KBM-7 (cell line): ENCODE measurements around the gene KLHL2.
"Not testable (repeated sequence)": the region's sequence is repeated elsewhere in the genome, so short reads cannot be mapped to it uniquely, and the experiment has no call there.

Experiments used
- DNase-seq: peaks from one replicate; pipeline ENCODE4 v3.0.0-alpha.2; 2015
- in situ Hi-C: fragments of 300-500 bp; cut with MboI; formaldehyde crosslinking; loops from 2 replicates; pipeline ENCODE4 v1.14.3; 2020; ENCODE audit warnings: low sequenced_read_pairs, low pct_unique_long_range_greater_than_20kb, mixed read lengths

KLHL2 gene, protein sequence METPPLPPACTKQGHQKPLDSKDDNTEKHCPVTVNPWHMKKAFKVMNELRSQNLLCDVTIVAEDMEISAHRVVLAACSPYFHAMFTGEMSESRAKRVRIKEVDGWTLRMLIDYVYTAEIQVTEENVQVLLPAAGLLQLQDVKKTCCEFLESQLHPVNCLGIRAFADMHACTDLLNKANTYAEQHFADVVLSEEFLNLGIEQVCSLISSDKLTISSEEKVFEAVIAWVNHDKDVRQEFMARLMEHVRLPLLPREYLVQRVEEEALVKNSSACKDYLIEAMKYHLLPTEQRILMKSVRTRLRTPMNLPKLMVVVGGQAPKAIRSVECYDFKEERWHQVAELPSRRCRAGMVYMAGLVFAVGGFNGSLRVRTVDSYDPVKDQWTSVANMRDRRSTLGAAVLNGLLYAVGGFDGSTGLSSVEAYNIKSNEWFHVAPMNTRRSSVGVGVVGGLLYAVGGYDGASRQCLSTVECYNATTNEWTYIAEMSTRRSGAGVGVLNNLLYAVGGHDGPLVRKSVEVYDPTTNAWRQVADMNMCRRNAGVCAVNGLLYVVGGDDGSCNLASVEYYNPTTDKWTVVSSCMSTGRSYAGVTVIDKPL

DNA sequence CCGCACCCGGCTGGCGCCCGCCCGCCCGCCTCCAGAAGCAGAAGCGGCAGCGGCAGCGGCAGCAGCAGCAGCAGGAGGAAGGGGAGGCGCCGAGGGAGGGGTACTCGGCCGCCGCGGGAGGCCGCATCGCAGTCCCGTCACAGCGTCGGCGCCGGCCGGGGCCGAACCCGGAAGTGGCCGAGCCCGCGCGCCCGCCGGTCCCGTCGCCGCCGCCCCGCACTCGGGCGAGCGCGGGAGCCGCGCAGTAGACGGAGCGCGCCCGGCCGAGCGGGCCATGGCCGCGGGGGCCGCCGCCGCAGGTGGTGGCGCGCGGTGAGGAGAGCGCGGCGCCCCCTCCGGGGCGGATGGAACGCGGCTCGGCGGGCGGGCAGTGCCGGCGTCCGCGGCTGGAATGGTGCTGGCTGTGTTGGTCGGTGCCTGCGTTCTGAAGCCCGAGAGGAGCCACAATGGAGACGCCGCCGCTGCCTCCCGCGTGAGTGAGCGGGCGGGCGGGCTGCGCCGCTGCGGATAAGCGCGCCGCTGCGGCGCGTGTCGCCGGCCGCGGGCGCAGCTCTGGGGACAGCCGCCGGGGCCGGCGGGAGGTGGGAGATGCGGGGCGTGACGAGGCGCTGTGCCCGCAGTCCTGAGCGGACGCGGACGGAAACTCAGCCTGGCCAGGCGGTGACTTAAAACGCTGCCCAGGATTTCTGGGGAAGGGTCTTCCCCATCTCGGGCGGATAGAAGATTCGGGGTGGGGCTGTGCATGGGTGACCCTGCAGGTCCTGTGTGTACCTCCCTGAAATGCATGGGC is at the start of gene KLHL2:
Gene KLHL2, plus strand, starts transcription at position 131 of the 790 bp plus-strand sequence. Its CDS starts 316 bp downstream, at position 447.
- peak; percentile 77 for DNase-seq
- in situ Hi-C loops: no loop called here

DNA sequence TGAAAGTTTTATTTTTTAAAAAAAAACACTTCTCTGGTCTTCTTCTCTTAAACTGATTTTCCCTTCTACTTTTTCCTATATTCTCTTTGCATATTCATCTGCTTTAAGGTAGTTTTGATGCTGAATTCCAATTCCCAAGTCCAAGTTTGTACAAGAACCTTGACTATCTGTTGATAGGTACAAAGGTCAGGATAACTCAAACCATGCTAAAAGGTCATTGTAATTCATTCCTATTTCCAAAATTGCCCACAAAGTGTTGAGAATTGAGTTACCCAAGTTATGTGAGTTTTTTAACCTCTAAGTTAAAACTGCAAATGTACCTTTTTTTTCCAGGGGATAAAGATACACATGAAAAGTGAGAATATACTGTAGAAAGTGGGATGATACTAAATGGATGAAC is 48.6 kb upstream of the KLHL2 start:
- no peak for DNase-seq
- in situ Hi-C loops: no loop called here

DNA sequence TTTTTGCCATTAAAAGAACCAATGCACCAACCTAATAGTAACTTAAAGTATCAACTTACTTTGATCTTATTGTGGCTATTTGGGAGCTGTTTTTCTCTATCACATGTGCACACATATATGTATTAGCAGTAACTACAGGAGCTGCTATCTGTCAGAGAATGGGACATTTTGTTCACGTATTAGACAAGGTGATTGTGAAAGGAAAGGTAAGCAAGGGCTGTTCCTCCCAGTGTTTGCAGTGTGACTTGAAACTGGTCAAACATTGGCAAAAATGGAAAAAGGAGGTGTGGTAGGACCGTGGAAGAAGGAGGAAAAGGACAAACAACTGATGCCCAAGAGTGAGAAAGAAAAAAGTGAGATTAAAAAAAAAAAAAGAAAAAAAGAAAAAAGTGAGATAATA is 43.1 kb upstream of the KLHL2 start:
- DNase-seq: no peak

DNA sequence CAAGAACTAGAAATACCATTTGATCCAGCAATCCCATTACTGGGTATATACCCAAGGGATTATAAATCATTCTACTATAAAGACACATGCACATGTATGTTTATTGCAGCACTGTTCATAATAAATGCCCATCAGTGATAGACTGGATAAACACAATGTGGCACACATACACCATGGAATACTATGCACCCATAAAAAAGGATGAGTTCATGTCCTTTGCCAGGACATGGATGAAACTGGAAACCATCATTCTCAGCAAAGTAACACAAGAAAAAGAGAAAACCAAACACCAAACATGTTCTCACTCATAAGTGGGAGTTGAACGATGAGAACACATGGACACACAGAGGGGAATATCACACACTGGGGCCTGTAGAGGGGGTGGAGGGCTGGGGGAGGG is 40.5 kb upstream of the KLHL2 start:
- in situ Hi-C loops, DNase-seq: not testable (repeated sequence)

More for the DNA sequence above, 43.1 kb upstream of the KLHL2 start:
- in situ Hi-C loops: no loop called here

DNA sequence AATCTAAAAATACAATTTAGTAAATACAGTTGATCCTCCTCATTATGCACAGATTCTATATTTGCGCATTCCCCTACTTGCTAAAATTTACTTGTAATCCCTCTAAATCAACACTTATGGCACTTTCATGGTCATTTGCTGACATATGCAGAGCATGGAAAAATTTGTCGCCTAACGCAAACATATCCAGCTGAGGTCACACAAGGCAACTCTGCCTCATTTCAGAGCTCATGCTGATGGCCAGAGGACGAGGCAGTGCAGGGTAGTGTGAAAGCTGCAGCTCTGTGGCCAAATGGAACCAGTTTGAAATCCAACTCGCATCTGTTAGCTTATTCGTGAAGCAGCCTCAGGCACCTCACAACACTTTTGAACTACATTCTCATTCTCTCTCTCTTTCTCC is 39.7 kb upstream of the KLHL2 start:
- in situ Hi-C loops: no loop called here
- DNase-seq: no peak

DNA sequence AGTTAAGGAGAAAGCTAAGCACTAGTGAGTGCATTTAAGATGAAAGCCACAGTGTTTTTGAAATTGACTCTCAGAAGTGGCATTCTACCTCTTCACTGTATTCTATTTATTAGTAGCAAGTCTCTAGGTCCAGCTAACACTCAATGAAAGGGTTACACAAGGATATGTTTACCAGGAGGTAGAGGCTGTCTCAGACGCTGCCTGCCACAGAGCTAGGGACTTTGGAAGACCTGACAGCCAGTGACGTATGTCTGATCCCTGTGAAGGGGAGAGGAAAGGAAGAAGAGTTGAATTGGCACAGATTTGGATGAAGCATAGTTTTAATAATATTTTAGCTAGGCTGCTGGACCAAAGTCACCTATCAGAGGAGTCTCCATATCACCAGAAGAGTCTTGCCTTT is 36.5 kb upstream of the KLHL2 start:
- DNase-seq: no peak
- in situ Hi-C loops: no loop called here

DNA sequence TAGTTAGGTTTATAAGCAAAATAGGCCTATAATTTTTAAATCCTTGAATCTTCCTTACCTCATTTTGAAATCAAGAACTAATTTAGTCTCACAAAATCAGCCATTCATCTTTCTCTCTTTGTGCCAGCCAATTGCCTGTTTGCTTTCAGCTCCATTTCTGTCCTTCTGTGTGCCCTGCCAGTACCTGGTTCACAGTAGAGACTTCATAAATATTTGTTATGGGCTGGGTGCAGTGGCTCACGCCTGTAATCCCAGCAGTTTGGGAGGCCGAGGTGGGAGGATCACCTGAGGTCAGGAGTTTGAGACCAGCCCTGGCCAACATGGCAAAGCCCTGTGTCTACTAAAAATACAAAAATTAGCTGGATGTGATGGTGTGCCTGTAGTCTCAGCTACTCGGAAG is 31.9 kb upstream of the KLHL2 start:
- DNase-seq, in situ Hi-C loops: not testable (repeated sequence)

DNA sequence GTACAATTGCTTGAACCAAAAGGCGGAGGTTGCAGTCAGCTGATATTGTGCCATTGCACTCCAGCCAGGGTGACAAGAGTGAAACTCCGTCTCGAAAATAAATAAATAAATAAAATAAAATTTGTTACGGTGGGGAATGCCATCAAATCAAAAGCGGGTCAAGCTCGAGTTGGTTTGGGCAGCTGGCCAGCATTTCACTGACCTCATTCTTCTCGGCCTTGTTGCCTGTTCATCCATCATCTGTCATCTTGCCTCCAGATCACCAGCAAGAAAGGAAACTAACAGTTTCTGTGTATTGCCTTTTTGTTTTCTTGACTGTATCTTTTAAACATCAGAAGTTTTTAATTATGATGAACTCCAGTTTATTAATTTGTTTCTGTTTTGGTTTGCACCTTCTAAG is 31.5 kb upstream of the KLHL2 start:
- in situ Hi-C loops: no loop called here
- no peak for DNase-seq

DNA sequence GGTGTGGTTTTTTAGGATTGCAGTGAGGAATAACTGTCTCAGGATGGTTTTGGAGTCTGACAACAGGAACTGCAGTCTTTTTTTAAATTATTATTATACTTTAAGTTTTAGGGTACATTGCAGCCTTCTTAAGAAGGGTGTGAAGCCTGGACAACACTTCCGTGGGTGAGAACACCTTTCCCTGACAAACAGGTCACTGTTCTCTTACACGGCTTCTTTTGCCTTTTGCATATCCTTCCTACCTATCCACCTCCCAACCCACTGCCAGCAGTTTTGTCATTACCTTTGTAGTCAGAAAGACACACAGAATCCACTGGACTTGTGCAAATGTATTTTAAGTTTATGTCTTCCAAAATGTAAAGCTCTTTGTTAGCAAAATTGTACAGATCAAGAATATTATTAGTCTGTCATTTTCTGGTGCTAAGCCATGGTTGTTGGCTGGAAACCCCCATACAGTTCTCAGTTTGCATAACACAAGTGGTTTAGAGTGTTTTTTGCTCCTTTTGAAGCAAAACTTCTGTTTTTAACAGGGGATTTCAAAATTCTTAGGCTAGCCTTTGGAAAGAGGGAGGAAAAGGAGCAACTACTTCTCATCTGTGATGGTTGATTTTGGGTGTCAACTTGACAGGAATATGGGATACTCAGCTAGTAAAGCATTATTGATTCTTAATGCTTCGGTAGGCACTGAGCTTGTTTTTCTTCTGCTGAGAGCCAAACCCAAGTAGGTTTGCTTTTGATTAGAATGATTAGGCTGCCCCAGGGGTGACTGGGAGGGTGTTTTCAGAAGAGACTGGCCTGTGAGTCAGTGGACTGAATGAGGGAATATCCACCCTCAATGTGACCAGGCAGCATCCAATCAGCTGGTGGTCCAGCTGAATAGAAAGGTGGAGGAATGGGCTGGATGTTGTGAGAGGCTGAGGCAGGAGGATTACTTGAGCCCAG is 29.4 kb upstream of the KLHL2 start:
- in situ Hi-C loops: no loop called here
- no peak for DNase-seq

DNA sequence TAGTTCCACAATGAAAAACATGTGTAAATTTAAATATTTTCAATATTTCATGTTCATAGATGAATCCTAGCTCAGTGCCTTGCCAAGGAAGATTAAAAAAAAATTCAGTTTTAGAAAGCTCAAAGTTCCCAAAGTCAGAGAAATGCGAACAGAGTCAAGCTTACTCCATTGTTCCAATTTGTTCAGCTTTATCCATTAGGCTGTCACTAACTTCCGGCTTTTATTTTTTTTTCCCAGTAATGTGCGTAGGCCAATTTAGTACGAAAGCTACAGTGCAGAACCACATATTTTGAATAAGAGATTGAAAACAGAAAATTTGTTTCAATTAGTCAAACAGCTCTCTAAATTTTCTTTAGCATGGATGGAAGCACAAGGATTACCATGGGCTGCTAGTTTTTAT is 23.1 kb upstream of the KLHL2 start:
- DNase-seq: no peak
- in situ Hi-C loops: no loop called here

DNA sequence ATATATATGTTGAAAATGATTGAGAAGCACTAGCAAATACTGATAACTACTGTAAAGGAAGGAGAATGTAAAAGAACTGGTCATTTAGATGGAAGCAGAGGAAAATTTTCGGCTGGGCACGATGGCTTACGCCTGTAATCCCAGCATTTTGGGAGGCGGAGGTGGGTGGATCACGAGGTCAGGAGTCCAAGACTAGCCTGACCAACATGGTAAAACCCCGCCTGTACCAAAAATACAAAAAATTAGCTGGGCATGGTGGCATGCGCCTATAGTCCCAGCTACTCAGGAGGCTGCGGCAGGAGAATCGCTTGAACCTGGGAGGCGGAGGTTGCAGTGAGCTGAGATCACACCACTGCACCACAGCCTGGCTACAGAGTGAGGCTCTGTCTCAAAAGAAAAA is 22.4 kb upstream of the KLHL2 start:
- DNase-seq, in situ Hi-C loops: not testable (repeated sequence)

DNA sequence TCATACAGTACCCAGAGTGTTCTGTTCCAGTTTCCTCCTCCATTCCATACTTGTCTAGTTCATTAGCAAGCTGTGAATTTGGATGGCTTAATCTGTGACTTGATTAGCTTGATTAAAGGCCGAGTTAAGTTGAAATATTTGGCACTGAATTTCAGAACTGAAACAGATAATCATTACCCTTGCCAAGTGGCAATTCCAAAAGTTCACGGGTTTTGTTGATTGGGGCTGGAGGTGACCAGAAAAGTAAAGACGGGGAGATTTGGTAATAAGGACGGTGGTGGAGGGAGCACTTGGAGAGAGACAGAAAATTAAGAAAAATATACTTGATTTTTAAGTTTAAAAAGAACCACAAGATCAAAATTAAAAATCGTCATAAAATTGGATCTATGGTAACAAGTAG is 21.9 kb upstream of the KLHL2 start:
- in situ Hi-C loops: no loop called here
- DNase-seq: no peak

DNA sequence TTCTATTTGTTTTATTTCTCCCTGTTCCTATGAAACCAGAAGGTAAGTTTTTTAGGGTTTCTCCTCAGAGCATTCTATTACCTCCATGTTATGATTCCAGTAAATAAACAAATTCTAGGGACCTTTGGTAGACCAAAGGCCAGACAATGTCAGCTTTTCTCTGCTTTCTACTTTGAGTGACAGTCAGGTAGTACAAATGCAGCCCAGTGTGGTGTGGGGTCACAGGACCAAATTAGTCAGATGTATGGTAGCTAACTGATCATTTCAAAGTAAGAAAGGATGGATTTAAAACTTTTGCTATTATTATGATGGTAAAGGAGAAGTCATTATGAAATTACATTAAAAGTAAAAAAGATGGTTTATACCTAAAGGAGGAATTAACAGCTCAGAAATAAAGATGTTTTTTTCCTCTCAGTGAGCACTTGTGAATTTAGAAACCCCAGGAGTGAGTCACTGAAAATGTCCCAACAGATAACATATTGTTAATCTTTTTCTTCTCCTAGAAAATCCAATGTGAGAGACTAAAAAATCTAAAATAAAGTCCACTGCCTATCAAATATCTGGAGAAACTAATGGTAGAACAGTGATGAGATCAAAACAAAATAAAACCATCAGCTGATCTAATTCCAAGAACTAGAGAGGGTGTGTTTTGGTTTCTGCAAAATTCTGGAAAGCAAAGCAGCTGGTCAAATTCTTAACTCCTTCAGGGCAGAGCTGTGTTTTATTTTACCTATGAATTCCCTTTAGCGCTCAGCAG is 16.6 kb upstream of the KLHL2 start:
- no peak for DNase-seq
- in situ Hi-C loops: no loop called here

DNA sequence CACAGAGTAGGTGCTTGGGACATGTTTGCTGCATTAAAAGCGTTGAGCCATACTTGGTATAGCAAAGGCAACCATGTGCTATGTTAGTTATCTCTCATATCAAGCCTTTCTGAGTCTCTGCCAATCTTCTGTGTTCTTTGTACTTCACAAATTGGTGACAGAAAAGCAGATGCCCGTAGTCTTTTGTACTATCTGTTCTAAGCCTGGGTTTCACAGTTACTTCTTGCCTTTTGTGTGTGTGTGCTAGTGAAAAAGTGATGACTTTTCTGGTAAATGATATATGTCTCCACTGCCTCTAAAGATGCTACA is 16.1 kb upstream of the KLHL2 start:
- in situ Hi-C loops: no loop called here
- DNase-seq: no peak

DNA sequence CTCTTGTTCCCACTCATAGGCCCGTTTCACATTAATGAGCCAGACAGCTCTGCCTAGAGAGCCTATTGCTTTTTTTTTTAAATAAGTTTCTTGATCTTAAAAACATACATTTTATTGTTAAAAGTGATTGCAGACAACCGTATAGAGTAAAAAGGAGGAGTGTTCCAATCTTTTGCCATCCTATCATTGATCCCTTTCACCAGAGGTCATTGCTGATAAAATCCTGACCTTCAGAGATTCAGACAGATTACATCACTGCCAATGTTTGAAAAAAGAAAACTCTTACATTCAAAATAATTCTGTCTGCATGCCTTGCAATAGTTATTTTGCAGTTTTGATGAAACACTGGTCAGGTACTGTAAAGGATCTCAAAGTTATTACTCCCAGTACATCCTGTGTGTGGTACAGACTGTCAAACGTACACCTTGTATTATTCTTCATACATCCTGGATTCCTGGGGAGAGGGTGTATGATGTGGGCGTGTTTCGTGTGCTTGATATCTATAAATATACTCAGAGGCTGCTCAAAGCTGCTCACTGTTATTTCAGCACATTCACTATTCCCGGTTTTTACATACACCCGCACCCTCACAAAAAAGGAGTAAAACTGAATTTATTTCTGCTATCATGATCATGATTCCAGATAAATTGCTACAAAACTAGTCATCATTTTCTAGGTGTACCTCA is 15.4 kb upstream of the KLHL2 start:
- DNase-seq: no peak
- in situ Hi-C loops: no loop called here

DNA sequence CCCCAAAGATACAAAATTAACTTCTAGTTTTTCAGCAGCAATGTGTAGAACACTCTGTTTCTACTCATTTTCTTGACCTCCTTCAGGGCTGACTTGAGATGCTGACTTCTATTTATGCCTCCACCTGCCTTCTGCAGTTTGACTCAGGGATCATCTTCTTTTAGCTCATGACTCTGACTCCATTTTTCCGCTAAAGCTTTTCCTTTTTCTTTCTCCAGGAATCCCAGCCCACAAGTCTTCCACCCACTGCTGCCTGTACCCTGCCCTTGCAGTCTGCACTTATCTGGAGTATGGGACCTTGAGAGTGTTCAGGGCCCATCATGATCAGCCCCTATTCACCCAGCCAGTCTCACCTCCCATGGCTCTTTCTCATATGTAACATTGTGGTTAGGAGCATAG is 14.9 kb upstream of the KLHL2 start:
- DNase-seq: no peak
- in situ Hi-C loops: no loop called here

DNA sequence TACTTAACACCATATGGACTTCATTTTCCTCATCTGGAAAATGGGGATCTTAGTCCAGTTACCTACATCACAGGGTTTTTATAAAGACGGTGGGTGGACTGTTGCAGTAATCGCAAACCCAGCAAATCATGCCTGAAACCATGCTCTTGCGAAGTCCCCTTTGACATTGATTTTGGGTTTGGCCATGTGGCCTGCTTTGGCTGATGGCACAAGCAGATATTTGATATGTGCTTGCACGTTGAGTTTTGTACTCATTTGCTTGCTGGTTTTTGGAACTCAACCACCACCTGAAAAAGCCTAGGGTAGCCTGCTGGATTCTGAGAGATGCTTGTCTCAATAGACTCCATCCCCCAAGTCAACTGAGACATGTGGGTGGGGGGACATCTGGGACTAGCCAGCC is 14.4 kb upstream of the KLHL2 start:
- in situ Hi-C loops: no loop called here
- DNase-seq: no peak

DNA sequence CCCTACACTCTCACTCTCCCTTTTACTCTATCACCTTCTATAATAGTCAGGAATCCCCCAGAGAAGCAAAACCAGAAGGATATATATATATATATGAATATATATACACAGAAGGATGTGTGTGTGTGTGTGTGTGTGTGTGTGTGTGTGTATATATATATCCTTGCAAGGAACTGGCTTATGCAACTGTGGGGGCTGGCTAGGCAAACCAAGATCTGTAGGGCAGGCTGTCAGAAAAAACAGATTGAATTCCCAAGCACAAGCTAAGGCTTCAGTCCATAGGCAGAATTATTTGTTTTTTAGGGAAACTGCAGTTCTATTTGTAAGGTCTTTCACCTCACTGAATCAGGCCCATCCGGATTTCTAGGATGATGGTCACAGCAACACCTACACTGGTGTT is 13.0 kb upstream of the KLHL2 start:
- no peak for DNase-seq
- in situ Hi-C loops: no loop called here
